22Rv1 (cell line): ENCODE measurements around the gene SLC22A15.

Source experiments
- CTCF ChIP-seq: fragments of 450-650 bp; IDR thresholded peaks from 2 replicates; pipeline ENCODE4 v1.5.1; 2017; ENCODE audit warnings: mild to moderate bottlenecking
- ZFX ChIP-seq: fragments of 450-650 bp; IDR thresholded peaks from 2 replicates; pipeline ENCODE4 v1.6.1; 2017; ENCODE audit warnings: antibody characterized with exemption, borderline replicate concordance

DNA sequence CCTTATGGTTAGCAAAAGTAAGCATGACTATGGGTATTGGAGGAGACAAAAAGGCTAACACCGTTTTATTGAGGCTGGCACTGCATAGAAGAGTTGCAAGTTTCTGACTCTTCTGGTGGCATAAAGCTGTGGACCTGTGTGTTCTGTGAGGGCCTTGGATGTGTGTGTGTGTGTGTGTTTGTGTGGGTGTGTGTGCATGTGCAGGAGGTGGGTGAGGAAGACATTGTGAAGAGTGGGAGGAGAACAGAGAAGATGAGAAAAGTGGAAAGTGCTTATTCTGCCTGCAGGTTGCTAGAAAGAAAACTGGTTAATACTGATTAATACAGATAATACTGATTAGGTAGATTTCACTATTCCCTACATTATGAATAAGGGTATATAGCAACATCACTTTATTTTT is 12.6 kb downstream of the SLC22A15 start:
- TF ChIP-seq CTCF (no peak), ZFX (no peak)
